Cortex of kidney (tissue), 1 donor: ENCODE data around the gene PDIA4.
"Not testable (repeated sequence)": the region's sequence is repeated elsewhere in the genome, so short reads cannot be mapped to it uniquely, and the experiment has no call there.

Experiments used
- DNase-seq: peaks from one replicate; lab custom pipeline; 2025; lab: John Stamatoyannopoulos, UW

The PDIA4 gene

DNA sequence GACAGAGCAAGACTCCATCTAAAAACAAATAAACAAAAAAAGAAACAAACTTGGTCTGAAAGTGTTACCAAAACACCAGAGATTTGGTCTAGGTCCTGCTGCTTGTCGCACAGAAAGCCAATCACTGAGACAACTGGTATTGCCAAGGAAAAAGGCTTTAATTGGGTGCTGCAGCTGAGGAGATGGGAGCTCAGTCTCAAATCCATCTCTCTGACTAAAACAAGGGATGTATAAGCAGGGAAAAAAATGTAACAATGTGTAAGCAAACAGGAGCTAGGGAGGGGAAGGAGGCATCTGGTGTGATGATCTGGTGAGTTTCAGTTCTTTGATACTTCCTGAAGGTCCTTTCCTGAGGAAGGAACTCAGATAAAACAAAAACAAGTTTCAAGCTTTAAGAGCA, 8.4 kb upstream of the PDIA4 start:
- no peak for DNase-seq

DNA sequence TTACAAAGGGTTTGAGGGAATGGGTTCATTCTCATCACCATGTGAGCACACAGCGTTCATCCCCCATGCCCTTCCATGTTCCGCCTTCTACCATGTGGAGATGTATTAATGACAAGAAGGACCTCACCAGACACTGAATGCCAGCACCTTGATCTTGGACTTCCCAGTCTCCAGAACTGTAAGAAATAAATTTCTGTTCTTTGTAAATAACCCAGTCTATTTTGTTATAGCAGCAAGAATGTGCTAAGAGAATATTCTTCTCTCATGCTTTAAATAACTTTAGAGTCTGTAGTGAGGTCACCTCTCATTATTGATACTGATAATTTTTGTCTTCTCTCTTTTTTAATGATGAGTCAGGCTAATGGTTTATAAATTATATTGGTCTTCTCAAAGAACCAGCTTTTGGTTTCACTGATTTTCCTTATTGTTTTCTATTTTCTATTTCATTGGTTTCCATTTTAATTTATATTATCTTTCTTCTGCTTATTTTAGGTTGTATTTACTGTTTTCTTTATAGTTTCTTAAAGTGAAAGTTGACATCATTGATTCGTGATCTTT, 3.1 kb upstream of the PDIA4 start:
- DNase-seq = no peak

DNA sequence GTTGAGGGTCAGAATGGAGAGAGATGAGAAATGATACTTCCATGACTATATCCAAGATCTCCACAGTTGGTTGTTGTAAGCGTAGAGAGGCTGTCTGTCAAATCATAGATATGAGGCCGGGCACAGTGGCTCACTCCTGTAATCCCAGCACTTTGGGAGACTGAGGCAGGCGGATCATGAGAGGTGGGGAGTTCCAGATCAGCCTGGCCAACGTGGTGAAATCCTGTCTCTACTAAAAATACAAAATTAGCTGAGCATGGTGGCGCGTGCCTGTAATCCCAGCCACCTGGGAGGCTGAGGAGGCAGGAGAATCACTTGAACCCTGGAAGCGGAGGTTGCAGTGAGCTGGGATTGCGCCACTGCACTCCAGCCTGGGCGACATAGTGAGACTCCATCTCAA, 2.1 kb upstream of the PDIA4 start:
- DNase-seq = not testable (repeated sequence)

DNA sequence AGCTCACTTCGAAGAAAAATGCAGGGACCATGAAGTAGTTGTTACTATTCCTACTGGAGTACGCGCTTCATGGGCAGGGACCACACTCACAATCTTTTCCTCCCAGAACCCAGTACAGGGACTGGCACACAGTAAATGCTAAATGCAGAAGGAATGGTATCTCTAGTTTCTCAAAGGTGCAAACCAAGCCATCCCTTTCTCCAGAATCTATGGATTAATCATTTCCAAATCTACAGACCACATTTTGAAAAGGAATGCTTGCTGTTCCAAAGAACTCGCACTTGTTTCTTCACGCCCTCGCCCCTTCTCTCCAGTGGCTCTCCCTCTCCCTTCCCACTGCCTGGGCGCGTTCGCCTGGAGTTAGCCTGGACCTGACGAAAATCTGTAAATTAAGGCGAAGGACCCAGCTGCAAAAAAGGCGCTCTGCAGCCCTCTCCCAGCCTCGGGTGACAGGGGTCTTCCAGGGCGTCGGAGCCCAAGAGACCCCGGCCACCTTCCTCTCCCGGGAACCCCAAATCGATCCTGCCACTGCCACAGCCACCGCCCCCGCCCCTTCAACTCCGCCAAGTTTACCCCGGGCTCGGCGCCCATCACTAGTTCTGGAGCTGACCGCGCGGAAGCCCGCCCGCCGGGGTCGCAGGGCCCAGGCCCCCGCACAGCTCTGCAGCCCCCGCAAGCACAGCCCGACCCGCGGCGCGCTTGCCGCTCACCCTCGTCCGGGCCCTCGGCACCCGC, 527 bp downstream of the PDIA4 start:
- DNase-seq = no peak

DNA sequence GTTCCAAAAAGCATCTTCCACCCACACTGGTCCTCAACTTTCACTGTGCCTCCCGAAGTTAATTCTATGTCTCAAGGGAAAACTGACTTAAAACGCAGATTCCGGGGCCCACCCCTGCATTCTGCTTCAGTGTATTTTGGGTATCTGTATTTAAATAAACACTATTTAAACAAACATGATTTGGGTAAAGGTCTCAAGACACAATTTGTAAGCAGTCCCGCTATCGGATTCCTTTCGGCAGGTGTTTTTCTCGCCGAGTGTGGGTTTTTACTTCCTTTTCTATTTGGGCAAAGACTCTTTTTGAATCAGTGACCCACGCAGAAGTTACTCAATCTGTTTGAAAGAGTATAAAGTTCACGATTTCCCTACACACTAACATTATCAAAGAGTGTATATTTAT, 1.2 kb downstream of the PDIA4 start:
- no peak for DNase-seq

DNA sequence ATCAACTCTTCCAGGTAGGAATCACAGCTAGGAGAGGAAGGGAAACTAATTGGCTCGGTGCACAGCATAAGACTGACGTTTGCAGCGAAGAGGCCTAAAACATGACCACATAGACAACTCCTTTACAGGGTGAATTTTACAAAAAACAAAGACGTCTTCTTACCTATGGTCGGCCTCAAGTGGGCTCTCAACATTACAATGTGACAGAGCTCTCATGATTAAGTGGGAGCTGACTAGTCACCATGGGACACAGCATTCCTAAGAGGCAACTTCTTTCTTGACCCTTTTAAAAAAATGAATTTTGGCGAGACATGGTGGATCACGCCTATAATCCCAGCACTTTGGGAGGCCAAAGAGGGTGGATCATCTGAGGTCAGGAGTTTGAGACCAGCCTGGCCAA, 4.6 kb downstream of the PDIA4 start:
- no peak for DNase-seq

DNA sequence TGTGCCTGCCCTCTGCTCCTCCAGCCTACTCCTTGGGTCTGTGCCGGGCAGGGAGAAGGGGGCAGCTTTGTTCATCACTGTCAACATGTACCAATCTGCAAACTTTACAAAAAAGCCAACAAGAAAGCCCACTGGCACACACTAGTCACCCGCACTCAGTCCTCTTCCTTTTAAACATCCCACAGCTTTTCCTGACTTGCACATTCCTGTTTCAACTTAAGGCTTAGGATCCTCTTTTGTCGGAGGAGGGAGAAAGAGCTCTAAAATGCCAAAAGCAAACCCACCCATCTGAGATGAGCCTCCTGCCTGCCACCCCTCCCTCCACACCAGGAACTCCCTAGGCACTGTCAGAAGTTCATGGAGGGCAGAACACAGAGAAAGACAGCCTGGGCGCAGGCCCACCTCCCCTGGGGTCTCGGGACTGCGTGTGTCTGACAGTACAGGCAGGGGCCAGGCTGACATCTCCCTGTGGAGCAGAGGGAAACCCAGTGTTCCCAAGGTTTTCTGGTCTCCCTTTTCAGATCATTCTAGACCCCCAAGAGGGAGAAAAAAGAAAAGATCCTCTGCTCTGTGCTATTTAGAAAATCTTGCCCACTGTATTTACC, 5.4 kb downstream of the PDIA4 start:
- DNase-seq = no peak

DNA sequence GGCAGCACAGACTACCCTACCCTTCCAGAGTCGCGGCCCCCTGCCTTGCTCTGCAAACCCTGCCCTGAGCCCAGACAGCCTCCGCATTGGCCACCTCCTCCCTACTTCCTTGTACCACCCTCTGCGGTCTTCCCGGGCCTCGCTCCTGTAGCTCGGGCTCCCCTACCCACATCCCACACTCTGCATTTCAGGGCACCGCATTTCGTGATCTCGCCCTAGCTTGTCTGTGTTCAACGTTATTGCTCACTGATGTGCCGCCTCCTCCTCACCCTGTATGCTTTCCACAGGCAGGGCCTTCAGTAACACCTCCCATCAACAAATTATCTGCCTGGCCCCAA, 6.6 kb downstream of the PDIA4 start:
- DNase-seq = no peak

DNA sequence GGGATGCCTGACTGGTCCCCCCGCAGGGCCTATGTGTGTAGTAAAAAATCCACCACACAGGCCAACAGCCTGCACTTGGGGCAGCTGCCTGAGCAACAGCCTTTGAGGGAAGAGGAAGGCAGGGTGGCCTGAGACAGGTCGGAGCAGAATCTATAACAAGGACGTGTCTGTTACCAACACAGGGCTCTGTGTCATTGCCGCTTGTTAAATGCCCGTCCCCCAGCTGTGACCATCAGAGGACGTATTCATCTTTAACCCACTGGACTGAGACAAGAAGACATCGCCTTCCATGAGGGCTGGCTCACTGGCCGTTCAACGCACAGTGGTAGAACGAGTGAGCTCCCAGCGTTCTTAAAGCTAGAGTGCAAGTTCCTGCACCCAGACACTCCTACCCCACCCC, 7.8 kb downstream of the PDIA4 start:
- no peak for DNase-seq

DNA sequence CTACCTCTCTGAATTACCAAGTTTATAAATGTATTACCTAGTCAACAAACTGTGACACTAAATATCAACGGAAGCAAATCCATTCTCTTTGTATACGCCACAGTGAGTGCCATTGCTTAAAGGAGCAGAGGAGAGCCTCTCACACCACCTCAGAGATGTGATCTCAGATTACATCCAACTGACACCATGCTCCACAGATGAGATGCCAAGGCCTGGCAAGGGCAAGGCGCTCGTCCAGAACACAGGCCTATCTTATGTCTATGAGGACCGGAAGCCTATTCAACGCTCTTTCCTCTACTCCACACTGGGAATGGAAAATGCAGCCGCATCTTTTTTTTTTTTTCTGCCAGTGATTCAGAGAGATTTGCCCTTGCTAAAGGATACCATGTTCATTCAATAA, 11.4 kb downstream of the PDIA4 start:
- no peak for DNase-seq

DNA sequence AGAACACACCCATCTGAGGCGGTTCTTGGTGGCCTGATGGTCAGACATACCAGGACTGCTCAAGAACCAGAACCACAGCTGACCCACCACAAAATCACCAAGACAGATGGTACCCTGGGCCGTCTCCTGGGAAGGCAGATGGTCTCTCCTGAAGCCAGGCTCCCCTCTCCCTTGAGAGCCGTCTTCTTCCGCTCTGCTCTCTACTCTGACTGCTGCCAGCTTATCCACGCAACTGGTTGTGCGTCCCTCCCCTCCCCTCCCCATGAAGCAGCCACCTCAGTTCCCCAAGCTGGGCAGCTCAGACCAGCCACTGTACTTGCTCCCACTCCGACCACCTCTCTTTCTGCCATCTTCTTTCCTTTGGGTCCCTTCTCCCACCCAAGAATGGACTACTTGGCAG, 14.0 kb downstream of the PDIA4 start:
- no peak for DNase-seq

DNA sequence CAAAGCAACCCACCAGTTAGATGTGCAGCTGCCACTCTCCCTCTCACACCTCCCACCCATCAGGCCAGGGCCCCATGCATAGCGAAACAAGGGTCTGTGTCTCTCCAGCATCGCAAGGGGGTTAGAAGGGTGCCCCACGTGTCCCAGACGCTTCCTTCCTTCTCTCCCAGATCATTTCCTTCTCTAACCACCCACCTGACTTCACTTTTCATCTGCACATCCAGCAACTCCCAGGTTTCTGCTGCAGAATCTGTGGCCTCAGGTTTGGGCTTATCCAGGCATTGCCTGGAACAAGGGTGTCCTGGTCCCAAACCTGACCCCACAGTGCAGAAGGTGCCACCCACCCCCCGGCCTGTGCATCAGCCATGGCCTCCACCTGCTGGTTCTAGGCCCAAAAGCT, 14.4 kb downstream of the PDIA4 start:
- no peak for DNase-seq

DNA sequence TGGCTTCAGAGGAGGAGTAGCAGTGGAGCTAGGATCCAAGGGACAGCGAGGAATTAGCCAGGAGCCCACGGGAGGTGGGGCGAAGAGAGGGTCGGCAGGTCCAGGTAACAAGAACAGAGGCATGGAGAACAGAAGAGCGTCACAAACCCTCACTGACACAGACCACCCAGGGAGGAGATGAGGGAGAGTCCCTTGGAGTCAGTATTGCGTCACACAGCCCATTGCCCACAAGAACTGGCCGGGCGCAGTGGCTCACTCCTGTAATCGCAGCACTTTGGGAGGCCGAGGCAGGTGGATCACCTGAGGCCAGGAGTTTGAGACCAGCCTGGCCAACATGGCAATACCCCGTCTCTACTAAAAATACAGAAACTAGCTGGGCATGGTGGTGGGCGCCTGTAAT, 15.6 kb downstream of the PDIA4 start:
- not testable (repeated sequence) for DNase-seq

DNA sequence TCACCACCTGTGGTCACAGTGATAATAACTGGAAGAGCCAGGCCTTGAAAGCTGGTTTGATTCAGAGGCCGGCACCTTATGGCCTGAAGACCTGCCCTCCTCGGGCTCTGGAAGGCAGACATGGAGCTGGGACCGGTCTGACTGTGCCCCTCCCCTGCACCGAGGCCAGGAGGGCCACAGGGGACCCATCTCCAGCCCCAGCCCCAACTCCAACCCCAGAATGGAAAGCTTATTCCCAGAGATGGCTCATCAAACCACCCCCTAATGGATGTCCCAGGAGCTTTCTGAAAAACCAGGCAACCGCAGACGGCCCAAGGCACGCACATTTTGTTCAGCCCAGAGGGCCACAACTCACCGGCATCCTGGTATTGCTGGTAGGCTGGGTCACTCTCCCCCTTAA, 16.8 kb downstream of the PDIA4 start:
- no peak for DNase-seq

DNA sequence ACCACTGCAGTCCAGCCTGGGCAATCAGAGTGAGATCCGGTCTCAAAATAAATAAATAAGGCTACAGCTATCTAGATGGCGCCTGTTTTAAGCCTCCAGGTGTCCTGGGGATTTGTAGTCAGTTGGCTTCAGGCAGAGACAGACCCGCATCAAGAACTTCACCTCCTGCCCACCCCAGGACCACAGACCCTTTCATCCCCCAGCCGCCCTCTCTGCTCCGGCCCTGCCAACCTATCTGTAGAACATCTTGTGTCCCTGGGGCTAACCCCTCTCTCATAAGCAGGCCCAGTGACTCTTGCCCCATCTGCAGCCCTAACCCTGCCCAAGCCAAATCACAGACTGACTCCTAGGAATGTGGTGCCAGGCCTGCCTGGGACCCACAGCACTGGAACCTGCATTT, 17.9 kb downstream of the PDIA4 start:
- no peak for DNase-seq

DNA sequence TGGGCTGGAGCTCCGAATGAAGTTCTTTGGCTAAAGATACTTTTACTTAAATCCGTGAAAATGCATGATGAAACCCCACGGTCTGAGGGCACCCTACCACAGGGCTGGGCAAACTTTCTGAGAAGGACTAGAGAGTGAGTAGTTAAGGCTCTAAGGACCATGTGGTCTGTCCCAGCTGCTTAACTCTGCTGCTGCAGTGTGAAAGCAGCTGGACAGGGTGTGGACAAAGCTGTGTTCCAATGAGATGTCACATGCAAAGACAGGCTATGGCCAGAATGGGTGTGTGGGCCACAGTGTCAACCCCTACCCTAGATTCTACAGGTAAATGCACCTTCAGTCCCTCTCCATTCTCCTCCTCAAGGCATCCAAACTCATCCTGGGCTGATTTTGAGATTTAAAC, 18.8 kb downstream of the PDIA4 start:
- no peak for DNase-seq

DNA sequence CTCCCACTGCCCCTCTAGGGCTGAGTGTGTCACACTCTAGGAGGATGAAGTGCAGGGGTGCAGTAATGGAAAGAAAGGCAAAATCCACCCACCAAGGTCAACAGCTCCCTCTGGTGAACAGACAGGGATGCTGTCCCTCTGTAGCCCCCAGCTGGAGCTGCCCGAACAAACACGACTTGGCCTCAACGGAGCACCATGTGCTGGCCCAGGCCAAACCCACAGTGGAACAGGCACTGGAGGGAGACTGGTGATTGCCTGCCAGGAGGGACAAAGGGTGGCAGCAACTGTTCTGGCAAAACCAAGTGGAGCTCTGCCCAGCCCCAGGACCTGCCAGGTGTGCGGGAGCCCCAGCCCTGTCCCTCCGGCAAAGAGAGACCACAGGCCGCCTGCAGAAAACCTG, 20.7 kb downstream of the PDIA4 start:
- DNase-seq = no peak

DNA sequence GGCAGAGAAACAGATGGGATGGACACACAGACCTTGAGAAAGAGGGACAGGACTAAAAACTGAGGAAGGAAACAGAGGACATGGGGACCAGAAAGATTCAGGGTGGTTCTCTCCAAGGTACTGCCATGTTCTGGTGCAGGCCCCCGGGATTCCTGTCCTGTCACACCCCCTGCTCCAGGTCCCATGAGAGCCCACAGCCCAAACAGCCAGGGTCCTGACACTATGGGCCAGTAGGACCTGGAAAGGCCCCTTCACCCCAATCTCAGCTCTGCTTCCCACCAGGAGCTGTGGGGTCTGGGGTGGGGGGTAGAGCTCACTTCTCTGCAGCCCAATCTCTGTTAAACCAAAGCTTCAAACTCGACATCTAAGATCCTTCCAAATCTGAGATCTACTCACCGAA, 21.2 kb downstream of the PDIA4 start:
- no peak for DNase-seq

DNA sequence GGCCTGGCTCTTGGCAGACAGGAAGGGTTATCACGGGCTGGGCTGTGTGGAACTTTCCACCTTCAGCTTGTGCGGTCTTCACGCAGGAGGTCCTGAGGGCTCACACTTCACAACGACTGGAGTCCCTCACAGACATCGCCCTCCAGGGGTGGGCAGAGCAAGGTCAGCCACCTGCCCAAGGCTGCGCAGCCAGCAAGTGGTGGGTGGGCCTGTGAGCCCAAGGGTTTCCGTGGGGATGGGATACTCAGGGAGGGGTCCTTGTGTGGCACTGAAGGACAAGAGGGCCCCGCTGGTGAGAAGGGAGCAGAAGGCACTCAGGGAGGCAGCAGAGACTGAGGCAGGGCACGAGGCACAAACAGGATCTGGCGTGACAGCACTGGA, 22.0 kb downstream of the PDIA4 start:
- no peak for DNase-seq

DNA sequence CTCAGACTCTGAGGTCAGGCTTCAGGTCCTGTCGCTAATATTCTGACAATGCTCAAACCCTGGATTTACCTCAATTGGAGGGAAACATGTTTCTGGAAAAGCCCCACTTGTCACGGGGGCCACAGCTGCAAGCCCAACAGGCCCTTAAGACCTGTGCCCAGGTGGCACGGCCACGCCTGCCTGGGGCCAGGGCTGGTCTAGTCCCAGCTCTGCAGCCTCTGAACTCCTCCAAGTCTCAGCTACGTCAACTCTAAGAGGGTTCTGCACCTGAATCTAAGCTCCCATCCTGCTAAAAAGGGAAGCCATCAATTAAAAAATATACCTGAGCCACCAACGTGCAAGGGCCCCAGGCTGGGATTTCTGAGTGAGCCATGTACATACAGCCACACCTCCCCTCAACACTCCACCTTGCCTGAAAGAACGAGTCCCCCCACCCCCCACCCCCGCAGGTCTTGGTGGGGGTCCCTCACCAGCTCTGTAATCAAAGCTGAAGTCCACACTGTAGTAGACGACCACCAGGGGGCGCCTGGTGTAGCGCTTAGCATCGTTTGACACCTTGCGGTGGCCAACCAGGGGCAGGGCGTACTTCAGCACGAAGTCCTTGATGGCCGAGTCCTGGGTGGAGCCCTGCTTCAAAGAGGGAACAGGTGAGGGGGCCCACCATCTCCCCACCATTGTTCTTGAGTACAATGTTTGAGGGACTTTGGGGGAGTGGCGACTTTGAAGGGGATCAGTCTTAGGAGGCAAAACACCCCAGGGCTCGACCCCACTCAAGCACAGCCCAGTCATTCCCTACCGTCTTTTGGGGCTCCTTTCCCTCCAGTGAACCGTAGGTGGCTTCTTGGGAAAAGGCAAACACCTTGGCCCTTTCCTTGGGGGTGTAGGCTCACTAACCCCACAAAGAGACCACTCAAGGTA, 22.6 kb downstream of the PDIA4 start:
- no peak for DNase-seq

DNA sequence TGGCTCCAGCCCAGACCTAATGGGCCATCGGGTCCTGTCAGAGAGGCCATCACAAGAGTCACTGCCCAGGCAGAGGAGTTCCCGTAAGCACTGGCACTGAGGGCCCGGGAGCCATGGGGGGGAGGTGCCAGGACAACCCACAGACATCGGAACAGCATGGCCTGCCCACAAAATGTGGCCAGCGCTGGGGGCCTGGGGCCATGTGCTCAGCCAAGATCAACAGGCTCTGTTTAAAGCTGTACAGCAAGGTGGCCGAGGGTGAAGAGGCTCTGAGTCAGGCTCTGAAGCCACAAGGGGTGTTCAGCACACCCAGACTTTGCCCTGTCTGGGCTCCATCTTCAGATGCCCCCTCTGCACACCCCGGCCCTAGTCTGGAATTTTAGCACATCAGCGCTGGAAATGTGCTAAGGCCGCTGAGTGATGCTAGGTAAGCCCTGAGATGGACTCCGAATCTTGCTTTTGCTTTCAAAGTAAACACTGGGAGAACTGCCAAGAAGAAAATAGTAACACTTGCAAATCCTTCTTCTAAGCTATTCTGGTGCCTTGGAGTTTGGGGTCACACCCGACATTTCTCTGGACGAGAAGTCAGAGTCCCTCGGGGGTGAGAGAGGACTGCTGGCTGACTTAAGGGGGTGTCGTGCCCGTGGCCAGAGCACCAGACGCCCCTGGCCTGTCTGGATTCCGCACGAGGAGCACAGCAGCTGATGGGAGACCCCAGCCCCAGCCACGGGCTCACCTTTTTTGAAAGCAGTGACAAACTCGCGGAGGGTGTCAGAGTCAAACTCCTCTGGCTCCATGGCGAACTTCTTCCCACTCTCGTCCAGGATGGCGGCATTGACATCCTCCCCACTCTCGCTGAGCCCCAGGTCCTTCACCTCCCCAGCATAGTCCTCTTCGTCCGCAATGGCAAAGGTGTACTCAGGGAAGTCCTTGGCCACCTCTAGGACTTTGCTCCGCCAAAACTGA, 23.6 kb downstream of the PDIA4 start:
- no peak for DNase-seq
